Gastrocnemius medialis (tissue), 4 donors: Measurements from ENCODE around the gene HEATR5A. TPM values are rescaled to one million over a fixed set of nuclear protein-coding genes. Genes with fewer than 3 reads are reported as not detected.
"Not testable (repeated sequence)": the region's sequence is repeated elsewhere in the genome, so short reads cannot be mapped to it uniquely, and the experiment has no call there.

Source experiments
- ATAC-seq, 2 donors: fragments of 150-250 bp; one replicate each; pipeline ENCODE4 v1.9.1; 2016
- DNase-seq, 2 donors: peaks; one replicate each; pipeline ENCODE4 v3.0.0-alpha.2; 2019
- H3K27ac ChIP-seq, 4 donors: fragments of 200-600 bp; sonication (generic); 1 replicate in 1 of 4; 2 replicates in 3 of 4; pipeline ENCODE4 v1.5.1; 2016 to 2018; ENCODE audit warnings: mild to moderate bottlenecking in 2 of 4, moderate library complexity in 1 of 4
- H3K27me3 ChIP-seq, 3 donors: fragments of 200-600 bp; sonication (generic) in 2 of 3; 1 replicate in 1 of 3; 2 replicates in 2 of 3; pipeline versions ENCODE4 v1.5.1 to v1.6.0; 2016 to 2019; ENCODE audit warnings: mild to moderate bottlenecking in 1 of 3, moderate library complexity in 1 of 3
- H3K36me3 ChIP-seq, 2 donors: fragments of 200-600 bp; sonication (generic) in 1 of 2; one replicate each; pipeline ENCODE4 v1.5.1; 2017 to 2018
- H3K4me1 ChIP-seq, 2 donors: fragments of 200-600 bp; sonication (generic) in 1 of 2; one replicate each; pipeline ENCODE4 v1.5.1; 2016 to 2017; ENCODE audit warnings: mild to moderate bottlenecking in 2 of 2
- H3K4me3 ChIP-seq, 4 donors: fragments of 200-600 bp; sonication (generic) in 3 of 4; 1 replicate in 1 of 4; 2 replicates in 3 of 4; pipeline ENCODE4 v1.5.1; 2016 to 2019; ENCODE audit warnings: mild to moderate bottlenecking in 2 of 4
- H3K9me3 ChIP-seq, 3 donors: fragments of 200-600 bp; sonication (generic) in 2 of 3; 1 replicate in 1 of 3; 2 replicates in 2 of 3; pipeline ENCODE4 v1.5.1; 2016 to 2019
- POLR2A ChIP-seq, 2 donors: fragments of 450-650 bp; IDR thresholded peaks; one replicate each; pipeline ENCODE4 v1.6.1; 2017; ENCODE audit warnings: antibody characterized with exemption in 2 of 2, mild to moderate bottlenecking in 2 of 2, moderate library complexity in 2 of 2
- in situ Hi-C, 4 donors: fragments of 200-750 bp; cut with MboI; loops; one replicate each; pipeline versions ENCODE4 v1.15.0 to v1.8.0; 2017; ENCODE audit warnings: low sequenced_read_pairs in 4 of 4
- intact Hi-C: fragments of 100-400 bp; cut with DNase I; formaldehyde crosslinking; loops from one replicate; pipeline ENCODE4 v1.15.1; 2023; ENCODE audit warnings: low total_unique reads
- total RNA-seq, 4 donors: library from RNA; depleted of rRNA; stranded (reverse); fragments of >200 nt; gene quantifications; one replicate each; pipeline versions ENCODE4 v1.1.0 to v1.2.3, GENCODE V29; 2016
- TF ChIP-seq, protein P1 (sequence below), 5 experiments: fragments of 450-650 bp in 3 of 5; fragments of 200-600 bp in 2 of 5; sonication (generic) in 2 of 5; IDR thresholded peaks in 4 of 5; conservative IDR thresholded peaks in 1 of 5; 1 replicate in 4 of 5; 2 replicates in 1 of 5; pipeline ENCODE4 v1.5.1; 2016 to 2019; ENCODE audit warnings: antibody characterized with exemption in 5 of 5, mild to moderate bottlenecking in 3 of 5, moderate library complexity in 3 of 5

The HEATR5A gene
- total RNA-seq, 4 donors from 2014 or later, result 11.3 to 39.7 (median 19.3) TPM

DNA sequence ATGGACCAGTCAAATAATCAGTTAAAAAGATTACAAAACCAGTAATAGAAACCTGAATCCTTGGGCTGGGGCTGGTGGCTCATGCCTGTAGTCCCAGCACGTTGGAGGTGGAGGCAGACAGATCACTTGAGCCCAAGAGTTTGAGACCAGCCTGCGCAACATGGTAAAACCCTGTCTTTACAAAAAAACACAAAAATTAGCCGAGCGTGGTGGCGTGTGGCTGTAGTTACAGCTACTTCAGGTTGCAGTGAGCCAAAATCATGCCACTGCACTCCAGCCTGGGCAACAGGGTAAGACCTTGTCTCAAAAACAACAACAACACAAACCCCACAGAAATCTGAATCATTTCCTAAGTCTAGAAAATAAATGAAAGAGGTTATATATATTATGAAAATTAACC, 100.6 kb downstream of the HEATR5A start:
- in situ Hi-C loops, result no loop called here
- H3K36me3 ChIP-seq, result peaks cover 0 to 13% of the 10 kb centered on the region in 2 donors
- no peak overlapping the region for H3K4me3 ChIP-seq
- TF ChIP-seq, protein P1, sequence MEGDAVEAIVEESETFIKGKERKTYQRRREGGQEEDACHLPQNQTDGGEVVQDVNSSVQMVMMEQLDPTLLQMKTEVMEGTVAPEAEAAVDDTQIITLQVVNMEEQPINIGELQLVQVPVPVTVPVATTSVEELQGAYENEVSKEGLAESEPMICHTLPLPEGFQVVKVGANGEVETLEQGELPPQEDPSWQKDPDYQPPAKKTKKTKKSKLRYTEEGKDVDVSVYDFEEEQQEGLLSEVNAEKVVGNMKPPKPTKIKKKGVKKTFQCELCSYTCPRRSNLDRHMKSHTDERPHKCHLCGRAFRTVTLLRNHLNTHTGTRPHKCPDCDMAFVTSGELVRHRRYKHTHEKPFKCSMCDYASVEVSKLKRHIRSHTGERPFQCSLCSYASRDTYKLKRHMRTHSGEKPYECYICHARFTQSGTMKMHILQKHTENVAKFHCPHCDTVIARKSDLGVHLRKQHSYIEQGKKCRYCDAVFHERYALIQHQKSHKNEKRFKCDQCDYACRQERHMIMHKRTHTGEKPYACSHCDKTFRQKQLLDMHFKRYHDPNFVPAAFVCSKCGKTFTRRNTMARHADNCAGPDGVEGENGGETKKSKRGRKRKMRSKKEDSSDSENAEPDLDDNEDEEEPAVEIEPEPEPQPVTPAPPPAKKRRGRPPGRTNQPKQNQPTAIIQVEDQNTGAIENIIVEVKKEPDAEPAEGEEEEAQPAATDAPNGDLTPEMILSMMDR (IDR thresholded peaks at IDR 0.05 in 4 of 5, conservative IDR thresholded peaks at IDR 0.05 in 1 of 5), result no peak
- no peak for TF ChIP-seq POLR2A (IDR thresholded peaks at IDR 0.05)
- no peaks in the 10 kb centered on the region for H3K27me3 ChIP-seq
- no peak for DNase-seq
- H3K4me1 ChIP-seq, result peaks cover 16% of the 10 kb centered on the region in 2 donors
- peak overlapping the region; percentile 60 to 81 (median 76) for H3K27ac ChIP-seq
- intact Hi-C loops, result loop anchor here (2.0 to 5.0 kb wide), 2 partner anchors 15 to 92 kb away; no protein-coding TSS in a partner anchor
- H3K9me3 ChIP-seq, result no peaks in the 10 kb centered on the region
- no peak for ATAC-seq

DNA sequence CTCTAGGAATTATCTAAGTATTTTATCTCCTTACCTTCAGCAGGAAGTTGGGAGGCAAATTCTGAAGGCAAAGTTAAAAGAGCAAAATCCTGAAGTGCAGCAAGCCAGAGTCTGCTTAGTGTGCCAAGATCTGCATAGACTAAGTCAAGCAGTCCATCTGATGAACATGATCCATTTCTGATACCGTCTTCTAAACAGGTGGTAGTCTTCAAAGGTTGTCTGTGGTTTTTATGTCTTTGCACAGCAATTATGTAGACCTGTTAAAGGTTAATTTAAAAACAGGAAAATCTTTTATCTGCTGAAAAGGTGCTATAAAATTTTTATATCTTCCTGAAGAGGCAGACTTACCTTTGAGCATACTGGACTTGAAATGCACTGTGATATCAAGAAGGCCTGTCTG, 107.4 kb downstream of the HEATR5A start:
- Histone ChIP-seq H3K27me3 (no peaks in the 10 kb centered on the region), H3K9me3 (no peaks in the 10 kb centered on the region), H3K27ac (no peak overlapping the region), H3K4me3 (no peak overlapping the region), H3K4me1 (no peaks in the 10 kb centered on the region), H3K36me3 (peaks cover 0 to 54% of the 10 kb centered on the region in 2 donors)
- in situ Hi-C loops, result no loop called here
- no peak for DNase-seq
- TF ChIP-seq POLR2A (IDR thresholded peaks at IDR 0.05), result no peak
- TF ChIP-seq, protein P1 (IDR thresholded peaks at IDR 0.05 in 4 of 5, conservative IDR thresholded peaks at IDR 0.05 in 1 of 5), result no peak
- ATAC-seq, result no peak
- intact Hi-C loops, result no loop called here

DNA sequence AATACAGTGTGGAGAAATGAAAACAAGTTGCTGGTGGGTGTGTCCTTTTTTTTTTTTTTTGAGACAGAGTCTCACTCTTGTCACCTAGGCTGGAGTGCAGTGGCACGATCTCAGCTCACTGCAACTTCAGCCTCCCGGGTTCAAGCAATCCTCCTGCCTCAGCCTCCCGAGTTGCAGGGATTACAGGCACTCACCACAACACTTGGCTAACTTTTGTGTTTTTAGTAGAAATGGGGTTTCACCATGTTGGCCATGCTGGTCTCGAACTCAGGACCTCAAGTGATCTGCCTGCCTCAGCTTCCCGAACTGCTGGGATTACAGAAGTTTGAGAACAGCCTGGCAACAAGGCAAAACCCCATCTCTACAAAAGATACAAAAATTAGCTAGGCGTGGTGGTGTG, 108.0 kb downstream of the HEATR5A start:
- in situ Hi-C loops, H3K4me1 ChIP-seq, H3K9me3 ChIP-seq, DNase-seq, intact Hi-C loops, H3K27me3 ChIP-seq, H3K4me3 ChIP-seq, ATAC-seq, H3K27ac ChIP-seq: not testable (repeated sequence)
- H3K36me3 ChIP-seq, result peaks cover 0 to 59% of the 10 kb centered on the region in 2 donors

DNA sequence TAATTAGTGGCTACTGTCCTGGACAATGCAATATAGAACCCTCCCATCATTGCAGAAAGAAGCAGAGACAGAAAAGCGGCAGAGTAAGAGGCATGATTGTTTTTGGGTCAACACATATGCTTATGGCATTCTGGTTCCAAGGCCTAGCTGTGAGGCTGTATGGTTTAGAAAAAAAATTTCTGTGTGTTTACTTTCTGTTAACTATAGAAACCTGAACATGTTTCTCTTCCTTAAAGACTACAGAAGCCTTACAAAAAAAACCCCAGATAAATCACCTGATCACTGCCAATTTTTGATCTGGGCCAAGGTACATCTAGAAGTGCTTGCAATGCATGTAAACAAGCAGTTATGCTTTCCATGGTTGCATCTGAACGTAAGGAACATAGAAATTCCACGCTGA, 112.7 kb downstream of the HEATR5A start:
- Histone ChIP-seq H3K4me1 (no peaks in the 10 kb centered on the region), H3K27ac (no peak overlapping the region), H3K36me3 (peaks cover 0 to 52% of the 10 kb centered on the region in 2 donors), H3K4me3 (no peak overlapping the region), H3K27me3 (no peaks in the 10 kb centered on the region), H3K9me3 (no peaks in the 10 kb centered on the region)
- in situ Hi-C loops, result no loop called here
- DNase-seq, result no peak
- ATAC-seq, result no peak
- no peak for TF ChIP-seq POLR2A (IDR thresholded peaks at IDR 0.05)
- TF ChIP-seq, protein P1 (IDR thresholded peaks at IDR 0.05 in 4 of 5, conservative IDR thresholded peaks at IDR 0.05 in 1 of 5), result no peak
- intact Hi-C loops, result no loop called here

DNA sequence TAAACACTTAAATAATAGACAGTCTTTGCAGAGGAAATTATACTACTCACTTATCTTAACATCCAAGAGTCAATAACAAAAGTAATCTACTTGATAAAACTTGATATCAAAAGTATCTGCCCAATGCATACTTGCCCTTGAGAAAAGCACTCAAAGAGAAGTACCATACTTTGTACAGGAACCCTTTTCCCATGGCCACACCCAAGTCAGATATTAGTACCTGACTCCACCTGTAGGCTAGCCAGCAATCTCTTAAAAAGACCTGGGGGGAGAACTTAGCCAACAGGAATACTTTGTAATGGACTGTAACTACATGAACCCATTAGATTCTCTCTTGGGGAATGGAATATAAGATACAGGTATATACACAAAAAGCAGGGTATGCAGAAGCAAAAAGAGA, 113.2 kb downstream of the HEATR5A start:
- H3K36me3 ChIP-seq, result peaks cover under 1 to 48% of the 10 kb centered on the region in 2 donors

More for the DNA sequence above, 113.2 kb downstream of the HEATR5A start:
- ATAC-seq (no peak), DNase-seq (no peak)
- no peak overlapping the region for H3K4me3 ChIP-seq
- intact Hi-C loops, result no loop called here
- in situ Hi-C loops, result no loop called here
- TF ChIP-seq, protein P1 (IDR thresholded peaks at IDR 0.05 in 4 of 5, conservative IDR thresholded peaks at IDR 0.05 in 1 of 5), result no peak
- TF ChIP-seq POLR2A (IDR thresholded peaks at IDR 0.05), result no peak
- no peaks in the 10 kb centered on the region for H3K4me1 ChIP-seq
- no peak overlapping the region for H3K27ac ChIP-seq
- H3K9me3 ChIP-seq, result no peaks in the 10 kb centered on the region
- H3K27me3 ChIP-seq, result no peaks in the 10 kb centered on the region
